ENCODE results near the gene OR2A2.

DNA sequence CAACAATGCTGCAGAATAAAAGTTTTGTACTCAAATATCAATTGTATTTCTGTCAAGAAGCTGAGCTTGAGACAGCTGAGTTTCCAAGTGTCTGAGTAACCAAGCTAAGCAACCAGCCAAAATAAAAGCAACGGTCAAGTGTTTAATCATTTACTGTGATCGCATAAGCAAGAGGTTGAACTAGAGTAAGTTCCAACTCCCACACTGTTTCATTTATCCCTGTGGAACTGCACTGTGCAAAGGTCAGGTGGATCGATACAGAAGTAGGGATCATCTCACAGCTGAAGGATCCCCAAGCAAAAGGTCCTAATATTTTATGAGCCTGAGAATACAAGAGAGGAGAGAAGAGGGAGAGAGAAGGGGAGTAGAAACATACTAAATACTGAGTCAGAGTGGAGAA, 35.0 kb downstream of the OR2A2 start:
- TF ChIP-seq, protein P1, sequence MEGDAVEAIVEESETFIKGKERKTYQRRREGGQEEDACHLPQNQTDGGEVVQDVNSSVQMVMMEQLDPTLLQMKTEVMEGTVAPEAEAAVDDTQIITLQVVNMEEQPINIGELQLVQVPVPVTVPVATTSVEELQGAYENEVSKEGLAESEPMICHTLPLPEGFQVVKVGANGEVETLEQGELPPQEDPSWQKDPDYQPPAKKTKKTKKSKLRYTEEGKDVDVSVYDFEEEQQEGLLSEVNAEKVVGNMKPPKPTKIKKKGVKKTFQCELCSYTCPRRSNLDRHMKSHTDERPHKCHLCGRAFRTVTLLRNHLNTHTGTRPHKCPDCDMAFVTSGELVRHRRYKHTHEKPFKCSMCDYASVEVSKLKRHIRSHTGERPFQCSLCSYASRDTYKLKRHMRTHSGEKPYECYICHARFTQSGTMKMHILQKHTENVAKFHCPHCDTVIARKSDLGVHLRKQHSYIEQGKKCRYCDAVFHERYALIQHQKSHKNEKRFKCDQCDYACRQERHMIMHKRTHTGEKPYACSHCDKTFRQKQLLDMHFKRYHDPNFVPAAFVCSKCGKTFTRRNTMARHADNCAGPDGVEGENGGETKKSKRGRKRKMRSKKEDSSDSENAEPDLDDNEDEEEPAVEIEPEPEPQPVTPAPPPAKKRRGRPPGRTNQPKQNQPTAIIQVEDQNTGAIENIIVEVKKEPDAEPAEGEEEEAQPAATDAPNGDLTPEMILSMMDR (IDR thresholded peaks at IDR 0.05), result no peak
- no peak for TF ChIP-seq POLR2A (IDR thresholded peaks at IDR 0.05)
- TF ChIP-seq EP300 (IDR thresholded peaks at IDR 0.05), result no peak
- no peak for TF ChIP-seq POLR2AphosphoS5 (IDR thresholded peaks at IDR 0.05)

Measured in upper lobe of left lung (tissue), 4 donors.